C4-2B (cell line): ENCODE data around the gene METRN.

ENCODE experiments used
- H3K27ac ChIP-seq: fragments of 450-650 bp; 2 replicates; pipeline ENCODE4 v1.5.1; 2017
- ZFX ChIP-seq: fragments of 450-650 bp; IDR thresholded peaks from 2 replicates; pipeline ENCODE4 v1.6.1; 2017
- TF ChIP-seq, protein P1 (sequence below): fragments of 450-650 bp; conservative IDR thresholded peaks from 2 replicates; pipeline ENCODE4 v1.5.1; 2017; ENCODE audit warnings: mild to moderate bottlenecking

Gene METRN

DNA sequence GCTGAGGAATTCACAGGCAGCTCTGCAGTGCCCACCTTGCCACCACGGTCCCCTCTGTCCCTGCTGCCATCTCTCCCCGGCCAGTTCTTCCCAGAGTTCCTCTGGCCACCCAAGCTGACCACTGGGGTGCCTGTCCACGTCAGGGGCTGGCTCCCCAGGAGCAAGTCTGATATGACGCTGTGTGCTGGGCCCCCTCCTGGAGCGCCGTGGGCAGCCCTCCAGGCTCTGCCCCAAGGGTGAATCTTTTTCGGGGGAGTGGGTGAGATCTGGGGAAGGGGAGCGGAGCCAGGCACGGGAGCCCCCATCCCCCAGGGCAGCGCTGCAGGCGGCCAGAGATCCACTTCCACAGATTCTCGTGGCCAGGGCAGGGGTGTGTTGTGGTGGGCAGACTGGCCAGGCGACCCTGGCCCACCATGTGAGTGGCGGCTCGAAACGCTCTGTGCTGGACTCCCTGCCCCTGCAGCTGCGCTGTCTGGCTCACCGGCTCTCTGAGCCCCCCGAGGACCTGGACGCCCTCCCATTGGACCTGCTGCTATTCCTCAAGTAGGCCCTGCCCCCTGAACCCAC is 49.3 kb downstream of the METRN start:
- TF ChIP-seq, protein P1, sequence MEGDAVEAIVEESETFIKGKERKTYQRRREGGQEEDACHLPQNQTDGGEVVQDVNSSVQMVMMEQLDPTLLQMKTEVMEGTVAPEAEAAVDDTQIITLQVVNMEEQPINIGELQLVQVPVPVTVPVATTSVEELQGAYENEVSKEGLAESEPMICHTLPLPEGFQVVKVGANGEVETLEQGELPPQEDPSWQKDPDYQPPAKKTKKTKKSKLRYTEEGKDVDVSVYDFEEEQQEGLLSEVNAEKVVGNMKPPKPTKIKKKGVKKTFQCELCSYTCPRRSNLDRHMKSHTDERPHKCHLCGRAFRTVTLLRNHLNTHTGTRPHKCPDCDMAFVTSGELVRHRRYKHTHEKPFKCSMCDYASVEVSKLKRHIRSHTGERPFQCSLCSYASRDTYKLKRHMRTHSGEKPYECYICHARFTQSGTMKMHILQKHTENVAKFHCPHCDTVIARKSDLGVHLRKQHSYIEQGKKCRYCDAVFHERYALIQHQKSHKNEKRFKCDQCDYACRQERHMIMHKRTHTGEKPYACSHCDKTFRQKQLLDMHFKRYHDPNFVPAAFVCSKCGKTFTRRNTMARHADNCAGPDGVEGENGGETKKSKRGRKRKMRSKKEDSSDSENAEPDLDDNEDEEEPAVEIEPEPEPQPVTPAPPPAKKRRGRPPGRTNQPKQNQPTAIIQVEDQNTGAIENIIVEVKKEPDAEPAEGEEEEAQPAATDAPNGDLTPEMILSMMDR, result no peak
- TF ChIP-seq ZFX, result no peak
- H3K27ac ChIP-seq, result no peak overlapping the region

- no peak for TF ChIP-seq ZFX
- TF ChIP-seq, protein P1, result no peak
- no peak overlapping the region for H3K27ac ChIP-seq
Observed at GRCh38 chr16:764848-765487, 50.0 kb downstream of the METRN start.

DNA sequence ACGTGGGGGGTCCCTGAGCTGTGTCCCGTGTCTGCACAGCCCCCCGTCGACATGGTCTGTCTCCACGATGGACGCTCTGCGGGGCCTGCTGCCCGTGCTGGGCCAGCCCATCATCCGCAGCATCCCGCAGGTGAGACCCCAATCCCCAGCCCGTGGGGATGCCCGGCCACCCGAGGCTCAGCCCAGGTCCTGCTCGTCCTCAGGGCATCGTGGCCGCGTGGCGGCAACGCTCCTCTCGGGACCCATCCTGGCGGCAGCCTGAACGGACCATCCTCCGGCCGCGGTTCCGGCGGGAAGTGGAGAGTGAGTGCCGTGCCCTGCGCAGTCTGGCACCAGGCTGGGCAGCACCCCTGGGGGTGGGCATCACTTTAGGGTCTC is 50.6 kb downstream of the METRN start:
- TF ChIP-seq, protein P1, result no peak
- TF ChIP-seq ZFX, result no peak
- no peak overlapping the region for H3K27ac ChIP-seq

GRCh38 chr16:766008-766819 is 51.3 kb downstream of the METRN start:
- H3K27ac ChIP-seq, result no peak overlapping the region
- TF ChIP-seq, protein P1, result no peak
- no peak for TF ChIP-seq ZFX

- no peak overlapping the region for H3K27ac ChIP-seq
- TF ChIP-seq, protein P1, result no peak
- no peak for TF ChIP-seq ZFX
Observed at GRCh38 chr16:766820-767640, 52.1 kb downstream of the METRN start.

- H3K27ac ChIP-seq, result no peak overlapping the region
- TF ChIP-seq ZFX, result no peak
- TF ChIP-seq, protein P1, result no peak
Observed at GRCh38 chr16:767743-768235, 52.9 kb downstream of the METRN start.
